Neutrophil (primary cell): ENCODE results near the gene LCN15.
A peak's percentile ranks its signal among the peaks of the same experiment; 100 is the strongest.
"Not testable (repeated sequence)": the region's sequence is repeated elsewhere in the genome, so short reads cannot be mapped to it uniquely, and the experiment has no call there.

Experiments
- H3K27ac ChIP-seq: fragments of 200-600 bp; sonication (generic); 2 replicates; pipeline ENCODE4 v1.5.1; 2016; ENCODE audit warnings: mild to moderate bottlenecking, moderate library complexity
- H3K27me3 ChIP-seq: fragments of 200-600 bp; sonication (generic); 2 replicates; pipeline ENCODE4 v1.6.0; 2016; ENCODE audit warnings: mild to moderate bottlenecking
- H3K36me3 ChIP-seq: fragments of 200-600 bp; sonication (generic); 2 replicates; pipeline ENCODE4 v1.5.1; 2017
- H3K4me1 ChIP-seq, 2 experiments: fragments of 200-600 bp in 1 of 2; sonication (generic) in 1 of 2; 1 replicate in 1 of 2; 2 replicates in 1 of 2; pipeline versions ENCODE4 v1.5.1 to v1.6.1; 2013 to 2016; ENCODE audit warnings: low read depth in 1 of 2, low read length in 1 of 2, mild to moderate bottlenecking in 1 of 2, moderate library complexity in 1 of 2; ENCODE audit not compliant: control insufficient read depth in 1 of 2, insufficient read depth in 1 of 2
- H3K4me3 ChIP-seq, 2 experiments: fragments of 200-600 bp in 1 of 2; sonication (generic) in 1 of 2; 1 replicate in 1 of 2; 2 replicates in 1 of 2; pipeline ENCODE4 v1.5.1; 2013 to 2016; ENCODE audit warnings: low read depth in 1 of 2, low read length in 1 of 2, mild to moderate bottlenecking in 1 of 2, moderate library complexity in 1 of 2
- H3K9me3 ChIP-seq: fragments of 200-600 bp; sonication (generic); 2 replicates; pipeline ENCODE4 v1.5.1; 2016
- TF ChIP-seq, protein P1 (sequence below): fragments of 200-600 bp; sonication (generic); IDR thresholded peaks from 2 replicates; pipeline ENCODE4 v1.5.1; 2016; ENCODE audit warnings: antibody characterized with exemption

Gene LCN15

DNA sequence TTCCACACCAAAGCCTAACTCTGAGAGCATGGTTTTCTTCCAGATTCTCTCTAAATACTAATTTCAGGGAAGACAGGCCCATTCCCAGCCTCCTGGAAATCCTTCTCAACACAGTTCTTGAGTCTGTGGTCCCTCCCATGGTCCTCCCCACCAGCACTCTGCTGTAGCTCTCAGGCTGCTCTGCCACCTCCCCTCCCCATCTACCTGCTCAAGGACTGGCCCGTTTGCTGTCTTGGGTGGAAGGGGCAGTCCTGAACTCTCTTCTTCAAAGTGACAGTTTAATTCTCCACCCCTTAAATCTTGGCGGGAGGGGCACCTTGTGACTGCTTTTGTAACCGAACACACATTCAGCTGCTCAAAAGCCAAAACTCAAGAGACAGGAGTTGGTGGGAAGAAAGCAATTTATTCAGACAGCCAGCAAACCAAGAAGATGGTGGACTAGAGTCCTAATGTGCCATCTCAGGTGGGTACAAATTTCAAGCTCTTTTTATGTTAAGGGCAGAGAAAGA, 7.6 kb upstream of the LCN15 start:
- Histone ChIP-seq H3K27me3 (peaks cover 25% of the 10 kb centered on the region), H3K27ac (no peak overlapping the region), H3K9me3 (peaks cover 3% of the 10 kb centered on the region), H3K36me3 (no peaks in the 10 kb centered on the region), H3K4me3 (no peak overlapping the region), H3K4me1 (no peaks in the 10 kb centered on the region)
- TF ChIP-seq, protein P1, sequence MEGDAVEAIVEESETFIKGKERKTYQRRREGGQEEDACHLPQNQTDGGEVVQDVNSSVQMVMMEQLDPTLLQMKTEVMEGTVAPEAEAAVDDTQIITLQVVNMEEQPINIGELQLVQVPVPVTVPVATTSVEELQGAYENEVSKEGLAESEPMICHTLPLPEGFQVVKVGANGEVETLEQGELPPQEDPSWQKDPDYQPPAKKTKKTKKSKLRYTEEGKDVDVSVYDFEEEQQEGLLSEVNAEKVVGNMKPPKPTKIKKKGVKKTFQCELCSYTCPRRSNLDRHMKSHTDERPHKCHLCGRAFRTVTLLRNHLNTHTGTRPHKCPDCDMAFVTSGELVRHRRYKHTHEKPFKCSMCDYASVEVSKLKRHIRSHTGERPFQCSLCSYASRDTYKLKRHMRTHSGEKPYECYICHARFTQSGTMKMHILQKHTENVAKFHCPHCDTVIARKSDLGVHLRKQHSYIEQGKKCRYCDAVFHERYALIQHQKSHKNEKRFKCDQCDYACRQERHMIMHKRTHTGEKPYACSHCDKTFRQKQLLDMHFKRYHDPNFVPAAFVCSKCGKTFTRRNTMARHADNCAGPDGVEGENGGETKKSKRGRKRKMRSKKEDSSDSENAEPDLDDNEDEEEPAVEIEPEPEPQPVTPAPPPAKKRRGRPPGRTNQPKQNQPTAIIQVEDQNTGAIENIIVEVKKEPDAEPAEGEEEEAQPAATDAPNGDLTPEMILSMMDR = no peak

GRCh38 chr9:136769710-136770191, 5.4 kb upstream of the LCN15 start:
- Histone ChIP-seq H3K4me3 (no peak overlapping the region), H3K27ac (no peak overlapping the region), H3K36me3 (no peaks in the 10 kb centered on the region), H3K4me1 (no peaks in the 10 kb centered on the region), H3K9me3 (peaks cover 3% of the 10 kb centered on the region), H3K27me3 (peaks cover 26% of the 10 kb centered on the region)
- TF ChIP-seq, protein P1 = peak; percentile 46

GRCh38 chr9:136766410-136767120, 2.2 kb upstream of the LCN15 start:
- not testable (repeated sequence) for H3K4me3 ChIP-seq, H3K27ac ChIP-seq, H3K4me1 ChIP-seq, H3K36me3 ChIP-seq, H3K9me3 ChIP-seq
- H3K27me3 ChIP-seq = peaks cover 49% of the 10 kb centered on the region

- not testable (repeated sequence) for H3K36me3 ChIP-seq, H3K27ac ChIP-seq, H3K9me3 ChIP-seq, H3K4me1 ChIP-seq, H3K4me3 ChIP-seq
- peaks cover 48% of the 10 kb centered on the region for H3K27me3 ChIP-seq
These were observed 1.6 kb upstream of the LCN15 start for GRCh38 chr9:136765745-136766409.

DNA sequence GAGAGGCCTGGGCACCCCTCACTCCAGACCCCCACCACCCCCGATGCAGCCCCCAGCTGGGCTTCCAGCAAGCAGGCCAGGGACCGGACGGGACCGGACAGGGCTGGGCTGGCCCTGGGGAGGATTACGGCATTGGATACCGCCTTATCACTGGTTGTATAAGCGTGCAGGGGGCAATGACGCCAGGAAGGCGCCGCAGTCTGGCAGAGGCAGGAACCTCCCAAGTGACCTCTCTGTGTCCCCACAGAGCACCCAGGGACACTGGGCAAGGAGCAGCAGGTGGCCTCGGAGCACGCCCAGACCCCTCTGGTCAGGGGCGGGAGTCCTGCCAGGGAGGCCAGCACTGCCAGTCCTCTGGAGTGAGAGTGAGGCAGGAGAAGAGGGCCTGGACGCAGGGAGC, 723 bp upstream of the LCN15 start:
- no peak overlapping the region for H3K27ac ChIP-seq
- TF ChIP-seq, protein P1 = no peak
- H3K4me3 ChIP-seq = no peak overlapping the region
- H3K27me3 ChIP-seq = peaks cover 51% of the 10 kb centered on the region
- H3K36me3 ChIP-seq = no peaks in the 10 kb centered on the region
- H3K9me3 ChIP-seq = no peaks in the 10 kb centered on the region
- H3K4me1 ChIP-seq = no peaks in the 10 kb centered on the region

DNA sequence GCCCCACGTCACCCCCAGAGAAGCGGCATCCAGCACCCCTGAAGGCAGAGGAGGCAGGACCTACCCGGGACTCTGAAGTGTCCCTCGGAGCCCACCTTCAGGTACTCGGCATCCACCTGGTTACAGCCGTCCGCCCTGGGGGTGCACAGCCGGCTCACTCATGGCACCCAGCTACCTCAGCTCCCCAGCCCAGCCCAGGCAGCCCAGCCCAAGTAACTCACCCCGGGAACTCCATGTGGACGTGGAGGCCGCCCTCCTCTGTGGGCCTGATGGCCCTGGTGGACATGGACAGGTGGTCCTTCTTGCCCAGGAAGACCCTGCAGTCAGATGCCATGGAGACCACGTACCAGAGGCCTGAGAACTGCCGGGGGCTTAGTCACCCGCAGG, 676 bp downstream of the LCN15 start:
- no peaks in the 10 kb centered on the region for H3K9me3 ChIP-seq

More for the DNA sequence above, 676 bp downstream of the LCN15 start:
- H3K27me3 ChIP-seq = peaks cover 51% of the 10 kb centered on the region
- H3K27ac ChIP-seq = no peak overlapping the region
- no peaks in the 10 kb centered on the region for H3K4me1 ChIP-seq
- H3K36me3 ChIP-seq = no peaks in the 10 kb centered on the region
- TF ChIP-seq, protein P1 = no peak
- H3K4me3 ChIP-seq = no peak overlapping the region
